Measurements from ENCODE around the gene SLC25A13. TPM values are rescaled to one million over a fixed set of nuclear protein-coding genes. Genes with fewer than 3 reads are reported as not detected.

The SLC25A13 gene
- total RNA-seq, 1 donor from 2014 or later: 28.5 TPM

DNA sequence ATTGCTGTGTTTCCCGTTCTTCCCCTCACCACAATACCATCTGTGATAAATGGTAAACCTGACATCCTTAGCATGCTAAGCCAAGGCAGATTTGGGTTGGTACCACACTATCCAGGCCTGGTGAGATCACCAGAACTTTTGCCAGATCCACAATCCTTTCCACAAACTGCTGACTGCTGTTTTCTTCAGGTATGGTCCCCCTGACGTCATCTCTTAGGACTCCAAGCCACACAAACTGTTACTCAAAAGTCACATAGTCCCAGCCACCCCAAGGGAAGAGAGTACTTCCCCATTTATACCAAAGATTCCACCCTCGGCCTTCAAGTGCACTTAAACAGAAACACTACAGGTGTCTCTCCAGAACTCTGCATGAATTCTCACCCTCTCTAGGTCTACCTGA is 34.8 kb downstream of the SLC25A13 start:
- TF ChIP-seq, protein P1, sequence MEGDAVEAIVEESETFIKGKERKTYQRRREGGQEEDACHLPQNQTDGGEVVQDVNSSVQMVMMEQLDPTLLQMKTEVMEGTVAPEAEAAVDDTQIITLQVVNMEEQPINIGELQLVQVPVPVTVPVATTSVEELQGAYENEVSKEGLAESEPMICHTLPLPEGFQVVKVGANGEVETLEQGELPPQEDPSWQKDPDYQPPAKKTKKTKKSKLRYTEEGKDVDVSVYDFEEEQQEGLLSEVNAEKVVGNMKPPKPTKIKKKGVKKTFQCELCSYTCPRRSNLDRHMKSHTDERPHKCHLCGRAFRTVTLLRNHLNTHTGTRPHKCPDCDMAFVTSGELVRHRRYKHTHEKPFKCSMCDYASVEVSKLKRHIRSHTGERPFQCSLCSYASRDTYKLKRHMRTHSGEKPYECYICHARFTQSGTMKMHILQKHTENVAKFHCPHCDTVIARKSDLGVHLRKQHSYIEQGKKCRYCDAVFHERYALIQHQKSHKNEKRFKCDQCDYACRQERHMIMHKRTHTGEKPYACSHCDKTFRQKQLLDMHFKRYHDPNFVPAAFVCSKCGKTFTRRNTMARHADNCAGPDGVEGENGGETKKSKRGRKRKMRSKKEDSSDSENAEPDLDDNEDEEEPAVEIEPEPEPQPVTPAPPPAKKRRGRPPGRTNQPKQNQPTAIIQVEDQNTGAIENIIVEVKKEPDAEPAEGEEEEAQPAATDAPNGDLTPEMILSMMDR (IDR thresholded peaks at IDR 0.05): no peak
- intact Hi-C loops (cut with micrococcal nuclease): no loop called here
- peak; percentile 56 for ATAC-seq (ENCODE audit: low read depth)
- Mint-ChIP-seq H3K27me3 (no peaks in the 10 kb centered on the region), H3K9me3 (peaks cover 2% of the 10 kb centered on the region), H3K4me3 (no peak overlapping the region), H3K36me3 (ENCODE audit: low read depth) (peaks cover 22% of the 10 kb centered on the region), H3K4me1 (peaks cover 39% of the 10 kb centered on the region), H3K27ac (no peak overlapping the region)
- ChIA-PET POLR2A (no interaction called here), CTCF (no interaction called here)
- no peak for DNase-seq

DNA sequence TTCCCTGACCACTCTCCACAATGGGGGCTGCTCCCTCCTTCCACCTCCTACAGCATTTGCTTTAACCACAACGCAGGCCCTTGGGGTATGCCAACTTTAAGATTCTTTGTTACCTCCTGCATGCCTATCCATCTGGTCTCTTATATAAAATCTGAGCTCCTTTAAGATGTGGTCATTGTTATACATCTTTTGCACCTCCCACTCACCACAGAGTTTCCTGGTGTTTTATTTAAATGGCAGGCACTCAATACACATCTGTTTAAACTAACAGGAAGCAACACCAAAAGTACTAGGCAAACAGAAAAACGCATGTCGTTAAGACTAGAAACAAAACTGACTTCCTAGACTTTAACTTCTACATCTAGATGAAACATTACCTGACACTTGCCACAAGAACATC is 36.3 kb downstream of the SLC25A13 start:
- H3K9me3 Mint-ChIP-seq: peaks cover 2% of the 10 kb centered on the region
- ChIA-PET POLR2A (interaction anchor here (0.7 kb wide), 1 partner anchor 848 kb away, joined by 7 read pairs; no protein-coding TSS in a partner anchor), CTCF (no interaction called here)
- peak overlapping the region; percentile 32 for H3K27ac Mint-ChIP-seq
- DNase-seq (no peak), ATAC-seq (ENCODE audit: low read depth) (no peak)
- H3K36me3 Mint-ChIP-seq (ENCODE audit: low read depth): peaks cover 24% of the 10 kb centered on the region
- H3K4me3 Mint-ChIP-seq: no peak overlapping the region
- intact Hi-C loops (cut with micrococcal nuclease): no loop called here
- H3K4me1 Mint-ChIP-seq: peaks cover 37% of the 10 kb centered on the region
- TF ChIP-seq, protein P1 (IDR thresholded peaks at IDR 0.05): no peak
- H3K27me3 Mint-ChIP-seq: no peaks in the 10 kb centered on the region

DNA sequence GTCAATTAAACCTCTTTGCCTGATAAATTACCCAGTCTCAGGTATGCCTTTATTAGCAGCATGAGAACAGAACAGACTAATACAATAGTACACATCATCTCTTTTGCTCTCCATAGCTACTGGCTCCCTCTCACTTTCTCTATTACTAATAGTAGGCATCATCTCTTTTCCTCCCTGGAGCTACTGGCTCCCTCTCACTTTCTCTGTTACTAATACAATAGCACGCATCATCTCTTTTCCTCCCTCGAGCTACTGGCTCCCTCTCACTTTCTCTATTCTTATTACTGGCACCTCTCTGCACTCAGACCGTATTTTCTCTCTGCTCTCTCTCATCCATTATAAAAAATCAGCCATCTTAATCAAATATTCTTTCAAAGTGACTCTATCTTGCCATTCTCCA is 37.1 kb downstream of the SLC25A13 start:
- H3K4me1 Mint-ChIP-seq: peaks cover 36% of the 10 kb centered on the region
- DNase-seq: no peak
- intact Hi-C loops (cut with micrococcal nuclease): no loop called here
- ATAC-seq (ENCODE audit: low read depth): no peak
- no peaks in the 10 kb centered on the region for H3K27me3 Mint-ChIP-seq
- no peak overlapping the region for H3K27ac Mint-ChIP-seq
- peaks cover 2% of the 10 kb centered on the region for H3K9me3 Mint-ChIP-seq
- CTCF ChIA-PET: no interaction called here
- H3K36me3 Mint-ChIP-seq (ENCODE audit: low read depth): peaks cover 29% of the 10 kb centered on the region
- TF ChIP-seq, protein P1 (IDR thresholded peaks at IDR 0.05): no peak
- H3K4me3 Mint-ChIP-seq: no peak overlapping the region
- POLR2A ChIA-PET: no interaction called here

DNA sequence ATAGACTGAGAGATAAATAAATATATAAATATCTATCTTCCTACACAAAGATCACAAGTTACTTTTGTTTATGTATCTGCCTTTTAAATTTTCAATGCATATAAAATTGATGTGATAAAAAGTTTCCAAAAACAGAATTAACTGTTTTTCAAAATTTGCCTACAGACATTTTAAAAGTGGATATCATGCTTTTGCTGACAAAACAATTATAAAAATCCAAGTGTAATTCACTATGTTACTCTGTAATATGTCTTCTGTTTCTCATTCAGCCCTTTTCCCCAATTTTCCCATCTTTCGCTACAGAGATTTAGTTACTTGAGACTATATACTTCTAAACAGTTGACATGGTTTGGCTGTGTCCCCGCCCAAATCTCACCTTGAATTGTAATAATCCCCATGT is 37.7 kb downstream of the SLC25A13 start:
- no peak overlapping the region for H3K4me3 Mint-ChIP-seq
- CTCF ChIA-PET: no interaction called here
- peaks cover 32% of the 10 kb centered on the region for H3K36me3 Mint-ChIP-seq (ENCODE audit: low read depth)
- intact Hi-C loops (cut with micrococcal nuclease): no loop called here
- ATAC-seq (ENCODE audit: low read depth) (no peak), DNase-seq (no peak)
- H3K9me3 Mint-ChIP-seq: peaks cover 2% of the 10 kb centered on the region
- POLR2A ChIA-PET: no interaction called here
- H3K4me1 Mint-ChIP-seq: peaks cover 36% of the 10 kb centered on the region
- TF ChIP-seq, protein P1 (IDR thresholded peaks at IDR 0.05): no peak
- no peaks in the 10 kb centered on the region for H3K27me3 Mint-ChIP-seq
- H3K27ac Mint-ChIP-seq: no peak overlapping the region

DNA sequence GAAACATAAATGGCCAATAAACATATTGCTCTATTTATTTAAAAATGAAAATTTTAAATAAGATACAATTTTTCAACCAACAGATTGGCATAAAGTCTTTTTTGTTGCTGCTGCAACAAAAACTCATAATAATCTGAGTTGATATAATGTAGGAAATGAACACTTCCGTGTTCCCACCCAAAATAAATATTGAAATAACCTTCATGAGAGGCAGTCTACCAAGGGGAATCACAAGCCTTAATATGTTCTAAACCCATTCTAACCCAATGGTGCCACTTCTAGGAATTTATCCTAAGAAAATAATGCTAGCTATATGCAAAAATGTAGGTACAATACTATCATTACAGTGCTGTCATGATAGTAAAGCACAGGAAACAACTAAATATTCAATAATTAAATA is 39.1 kb downstream of the SLC25A13 start:
- no peaks in the 10 kb centered on the region for H3K27me3 Mint-ChIP-seq
- H3K9me3 Mint-ChIP-seq: peaks cover 2% of the 10 kb centered on the region
- intact Hi-C loops (cut with micrococcal nuclease): no loop called here
- peaks cover 33% of the 10 kb centered on the region for H3K4me1 Mint-ChIP-seq
- CTCF ChIA-PET: no interaction called here
- POLR2A ChIA-PET: no interaction called here
- H3K4me3 Mint-ChIP-seq: no peak overlapping the region
- no peak overlapping the region for H3K27ac Mint-ChIP-seq
- TF ChIP-seq, protein P1 (IDR thresholded peaks at IDR 0.05): no peak
- ATAC-seq (ENCODE audit: low read depth): no peak
- DNase-seq: no peak
- peaks cover 33% of the 10 kb centered on the region for H3K36me3 Mint-ChIP-seq (ENCODE audit: low read depth)

Data from activated B cell treated with CpG ODN at 0.5 μM for 24 hours (primary cell).